ENCODE results near the gene TPST2. TPM values are rescaled to one million over a fixed set of nuclear protein-coding genes. Genes with fewer than 3 reads are reported as not detected.
A peak's percentile ranks its signal among the peaks of the same experiment; 100 is the strongest.

The TPST2 gene
- total RNA-seq, 1 experiment from 2014 or later, result 50.1 TPM

DNA sequence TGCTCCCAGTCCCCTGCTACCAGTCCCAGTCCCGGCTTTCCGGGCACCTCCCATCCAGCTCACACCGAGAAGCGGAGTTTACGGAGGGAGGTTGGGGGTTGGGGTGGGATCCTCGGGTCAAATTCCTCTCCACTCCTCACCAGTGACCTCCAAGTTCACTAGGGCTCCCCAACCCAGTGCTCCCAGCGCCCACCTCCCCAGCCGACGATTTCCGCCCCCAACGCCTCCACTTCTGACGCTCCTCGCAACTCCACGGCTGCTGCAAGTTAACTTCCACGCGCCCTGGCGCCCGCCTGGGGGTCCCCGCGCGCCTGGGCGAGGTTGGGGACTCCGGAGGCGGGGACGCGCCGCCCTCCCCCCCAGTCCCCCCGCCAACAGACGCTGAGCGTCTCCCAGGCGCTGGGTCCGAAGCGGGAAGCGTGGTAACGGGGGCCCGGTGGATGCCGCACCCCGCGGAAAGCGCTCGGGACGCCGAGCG is 526 bp downstream of the TPST2 start:
- TF ChIP-seq CTCF (conservative IDR thresholded peaks at IDR 0.05), result no peak
- H3K4ac ChIP-seq (ENCODE audit: low read depth, low read length), result no peak overlapping the region
- Mint-ChIP-seq H3K27me3 (ENCODE audit: low read depth) (peaks cover 3% of the 10 kb centered on the region), H3K27ac (peak overlapping the region in 2 of 3 experiments; percentile 57 to 91; a peak in 3 of 7 replicates), H3K4me3 (peak overlapping the region; percentile 85 to 93), H3K36me3 (ENCODE audit: insufficient read depth in 1 of 3, low read depth in 3 of 3) (peaks cover 13 to 16% (median 14%) of the 10 kb centered on the region in 3 experiments), H3K4me1 (peaks cover 44 to 56% of the 10 kb centered on the region in 2 experiments), H3K9me3 (peaks cover 0 to 3% of the 10 kb centered on the region in 2 experiments; a peak in 2 of 5 replicates)
- peak overlapping the region; percentile 11; the same call in 1 of the 2 replicates for H3K14ac ChIP-seq (ENCODE audit: insufficient read depth, low read length)
- DNase-seq, result no peak
- no peaks in the 10 kb centered on the region for H3K9me3 ChIP-seq (ENCODE audit: control insufficient read depth, low read depth, low read length)
- no peak overlapping the region for H4K91ac ChIP-seq (ENCODE audit: insufficient read length, low read depth, low read length)
- H3K23ac ChIP-seq (ENCODE audit: insufficient read length, low read depth, low read length), result no peak overlapping the region
- no peak overlapping the region for H3K18ac ChIP-seq (ENCODE audit: insufficient read length, low read depth, low read length)
- no peak overlapping the region for H3K27ac ChIP-seq (ENCODE audit: insufficient read length, low read depth, low read length)
- peaks cover 28% of the 10 kb centered on the region; the same call in 1 of the 2 replicates for H3K79me2 ChIP-seq (ENCODE audit: insufficient read depth, low read length)
- H3T11ph ChIP-seq (ENCODE audit: low read length), result no peak overlapping the region
- WGBS (ENCODE audit: extremely low coverage, insufficient read length, low lambda C conversion rate), result no CpG with 5 or more reads among the region's 44 CpGs
- peaks cover 2% of the 10 kb centered on the region for H3K79me1 ChIP-seq (ENCODE audit: insufficient read depth, low read depth, low read length, poor library complexity, severe bottlenecking)
- H3K23me2 ChIP-seq (ENCODE audit: insufficient read length, low read depth, low read length, poor library complexity, severe bottlenecking), result no peaks in the 10 kb centered on the region
- no peak overlapping the region for H4K8ac ChIP-seq (replicated peaks; ENCODE audit: insufficient read length, low read depth, low read length)
- no peak overlapping the region for H4K5ac ChIP-seq (ENCODE audit: insufficient read length, low read depth, low read length)
- peak overlapping the region; percentile 79 for H3K4me2 ChIP-seq (ENCODE audit: insufficient read depth, insufficient read length, low read length)
- H3K4me1 ChIP-seq (ENCODE audit: insufficient read depth, low read length), result peaks cover 5% of the 10 kb centered on the region; the same call in 1 of the 2 replicates
- H3K27me3 ChIP-seq (ENCODE audit: insufficient read depth, low read length), result no peaks in the 10 kb centered on the region
- no peak overlapping the region for H2BK20ac ChIP-seq (ENCODE audit: low read depth, low read length, poor library complexity, severe bottlenecking)
- H3K9ac ChIP-seq (ENCODE audit: extremely low read depth, insufficient read length, low read length), result peak overlapping the region; percentile 51
- no peaks in the 10 kb centered on the region for H4K20me1 ChIP-seq (ENCODE audit: control insufficient read depth, insufficient read depth, insufficient read length)
- no peak overlapping the region for H2AK5ac ChIP-seq (ENCODE audit: insufficient read length, low read length)
- H2BK120ac ChIP-seq (ENCODE audit: low read depth, low read length, poor library complexity, severe bottlenecking), result no peak overlapping the region
- H2BK15ac ChIP-seq (ENCODE audit: low read depth, low read length), result no peak overlapping the region
- no peak overlapping the region for H2AFZ ChIP-seq (ENCODE audit: low read length)
- no peak overlapping the region for H3K56ac ChIP-seq (ENCODE audit: insufficient read length, low read depth, low read length)
- H2BK5ac ChIP-seq (ENCODE audit: insufficient read length, low read length), result no peak overlapping the region
- H2BK12ac ChIP-seq (ENCODE audit: insufficient read length, low read depth, low read length), result no peak overlapping the region

All from H9 (cell line).